Measurements from ENCODE around the gene FARS2. TPM values are rescaled to one million over a fixed set of nuclear protein-coding genes. Genes with fewer than 3 reads are reported as not detected.

Gene FARS2
- total and polyA plus RNA-seq, 5 donors from 2014 or later: 26.9 to 39.7 (median 34.9) TPM

DNA sequence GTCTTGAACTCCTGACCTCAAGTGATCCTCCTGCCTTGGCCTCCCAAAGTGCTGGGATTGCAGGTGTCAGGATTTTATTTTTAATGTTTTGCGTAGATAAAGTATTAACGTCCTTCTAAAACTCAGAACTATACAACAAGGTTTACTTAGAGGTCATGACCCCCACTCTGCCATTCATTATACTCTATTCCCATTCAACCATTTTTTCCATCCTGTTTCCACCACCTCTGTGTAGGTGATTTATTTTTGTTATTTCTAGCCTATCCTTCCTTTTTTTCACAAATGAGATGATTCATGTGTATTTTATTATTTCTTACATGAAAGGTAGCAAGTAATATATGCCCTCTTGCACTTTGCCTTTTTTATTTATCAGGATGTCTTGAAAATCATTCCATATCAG, 138.1 kb downstream of the FARS2 start:
- H3K9me3 ChIP-seq (ENCODE audit: control insufficient read depth in 2 of 2, low read length in 2 of 2): no peaks in the 10 kb centered on the region
- H3K27me3 ChIP-seq (ENCODE audit: control insufficient read depth, insufficient read depth, low read length): no peaks in the 10 kb centered on the region
- ATAC-seq (ENCODE audit: low read depth in 2 of 2): no peak
- H3K9me3 Mint-ChIP-seq: no peaks in the 10 kb centered on the region
- no peaks in the 10 kb centered on the region for H3K27me3 Mint-ChIP-seq
- H3K36me3 ChIP-seq (ENCODE audit: control insufficient read depth, insufficient read depth, low read length): no peaks in the 10 kb centered on the region
- H3K4me3 Mint-ChIP-seq: no peak overlapping the region
- H3K4me3 ChIP-seq (ENCODE audit: low read depth, low read length): no peak overlapping the region
- H3K36me3 Mint-ChIP-seq: no peaks in the 10 kb centered on the region
- no peak for DNase-seq
- H3K27ac ChIP-seq (ENCODE audit: insufficient read depth, low read length, poor library complexity, severe bottlenecking): no peak overlapping the region
- H3K4me1 Mint-ChIP-seq: peaks cover 14 to 39% (median 17%) of the 10 kb centered on the region in 4 donors
- no peaks in the 10 kb centered on the region for H3K4me1 ChIP-seq (ENCODE audit: control insufficient read depth, insufficient read depth, low read length, poor library complexity, severe bottlenecking)
- H3K27ac Mint-ChIP-seq: no peak overlapping the region

DNA sequence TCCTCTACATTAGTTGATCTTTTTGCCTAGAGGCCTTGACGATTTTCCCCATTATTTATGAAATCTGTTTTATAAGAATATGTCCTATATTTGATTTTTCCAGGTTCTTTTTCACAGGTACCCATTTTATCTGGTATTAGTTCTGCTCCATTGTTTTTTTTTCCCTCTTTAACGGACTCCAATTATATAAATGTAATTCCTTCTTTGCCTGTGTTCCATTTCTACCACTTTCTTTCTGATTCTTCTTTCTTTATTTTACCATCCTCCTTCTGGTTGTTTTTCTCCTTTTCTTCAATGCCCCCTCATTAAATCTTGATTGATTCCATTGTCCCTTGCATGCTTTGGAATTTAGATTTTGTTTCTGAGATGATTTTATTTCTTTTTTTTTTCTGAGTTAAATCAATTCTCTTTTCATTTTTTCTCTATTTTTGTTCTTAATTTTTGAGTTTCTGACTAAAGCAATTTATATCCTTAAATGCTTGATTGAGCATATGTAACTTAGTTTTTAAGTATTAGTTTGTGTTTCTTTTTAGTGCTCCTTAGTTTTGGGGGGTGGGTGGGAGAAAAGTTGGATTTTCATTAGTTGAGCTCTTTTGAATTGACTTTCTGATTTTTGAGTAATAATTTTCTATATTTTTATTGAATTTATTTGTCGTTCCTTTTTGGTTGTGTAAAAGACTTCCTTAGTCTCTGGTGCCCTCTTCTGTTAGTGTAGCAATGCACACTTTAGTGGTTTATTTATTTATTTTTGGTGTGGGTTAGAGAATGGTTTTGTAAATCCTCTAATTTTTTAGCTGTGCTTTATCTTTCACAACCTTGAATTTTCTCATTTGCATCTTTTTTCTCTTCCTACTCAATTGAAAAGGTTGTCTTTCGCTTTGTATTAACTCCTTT, 140.8 kb downstream of the FARS2 start:
- Mint-ChIP-seq H3K36me3 (peaks cover 7% of the 10 kb centered on the region), H3K27ac (no peak overlapping the region), H3K4me3 (no peak overlapping the region), H3K27me3 (no peaks in the 10 kb centered on the region), H3K9me3 (no peaks in the 10 kb centered on the region), H3K4me1 (peaks cover 11 to 30% (median 16%) of the 10 kb centered on the region in 4 donors)
- Histone ChIP-seq H3K27ac (ENCODE audit: insufficient read depth, low read length, poor library complexity, severe bottlenecking) (no peak overlapping the region), H3K36me3 (ENCODE audit: control insufficient read depth, insufficient read depth, low read length) (no peaks in the 10 kb centered on the region), H3K4me1 (ENCODE audit: control insufficient read depth, insufficient read depth, low read length, poor library complexity, severe bottlenecking) (no peaks in the 10 kb centered on the region), H3K4me3 (ENCODE audit: low read depth, low read length) (no peak overlapping the region), H3K9me3 (ENCODE audit: control insufficient read depth in 2 of 2, low read length in 2 of 2) (no peaks in the 10 kb centered on the region), H3K27me3 (ENCODE audit: control insufficient read depth, insufficient read depth, low read length) (no peaks in the 10 kb centered on the region)
- ATAC-seq (ENCODE audit: low read depth in 2 of 2) (no peak), DNase-seq (peak in 1 of 3 donors; percentile 23)

DNA sequence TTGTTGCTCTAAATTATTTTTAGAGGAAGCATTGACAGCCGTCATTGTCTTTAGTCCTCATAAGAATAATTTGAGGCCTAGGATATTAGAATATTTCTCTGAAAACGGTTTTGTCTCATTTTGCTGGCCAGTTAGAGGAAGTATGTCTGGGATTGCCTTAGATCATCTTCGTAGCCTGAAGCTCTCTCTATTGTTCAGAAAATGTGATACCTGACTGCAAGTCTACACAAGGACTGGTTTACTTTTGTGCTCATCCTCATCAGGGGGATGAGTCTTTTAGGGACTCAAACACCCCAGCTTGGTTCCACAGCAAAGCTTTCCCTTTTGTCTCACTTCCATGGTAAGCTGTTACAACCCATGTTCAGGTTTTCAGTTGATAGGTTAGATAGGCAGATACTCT, 141.8 kb downstream of the FARS2 start:
- Histone ChIP-seq H3K27ac (ENCODE audit: insufficient read depth, low read length, poor library complexity, severe bottlenecking) (no peak overlapping the region), H3K4me1 (ENCODE audit: control insufficient read depth, insufficient read depth, low read length, poor library complexity, severe bottlenecking) (no peaks in the 10 kb centered on the region), H3K9me3 (ENCODE audit: control insufficient read depth in 2 of 2, low read length in 2 of 2) (no peaks in the 10 kb centered on the region), H3K4me3 (ENCODE audit: low read depth, low read length) (no peak overlapping the region), H3K27me3 (ENCODE audit: control insufficient read depth, insufficient read depth, low read length) (no peaks in the 10 kb centered on the region), H3K36me3 (ENCODE audit: control insufficient read depth, insufficient read depth, low read length) (no peaks in the 10 kb centered on the region)
- DNase-seq (no peak), ATAC-seq (ENCODE audit: low read depth in 2 of 2) (no peak)
- Mint-ChIP-seq H3K9me3 (no peaks in the 10 kb centered on the region), H3K4me1 (peaks cover 9 to 30% (median 16%) of the 10 kb centered on the region in 4 donors), H3K4me3 (no peak overlapping the region), H3K36me3 (peaks cover 8% of the 10 kb centered on the region), H3K27me3 (no peaks in the 10 kb centered on the region), H3K27ac (no peak overlapping the region)

DNA sequence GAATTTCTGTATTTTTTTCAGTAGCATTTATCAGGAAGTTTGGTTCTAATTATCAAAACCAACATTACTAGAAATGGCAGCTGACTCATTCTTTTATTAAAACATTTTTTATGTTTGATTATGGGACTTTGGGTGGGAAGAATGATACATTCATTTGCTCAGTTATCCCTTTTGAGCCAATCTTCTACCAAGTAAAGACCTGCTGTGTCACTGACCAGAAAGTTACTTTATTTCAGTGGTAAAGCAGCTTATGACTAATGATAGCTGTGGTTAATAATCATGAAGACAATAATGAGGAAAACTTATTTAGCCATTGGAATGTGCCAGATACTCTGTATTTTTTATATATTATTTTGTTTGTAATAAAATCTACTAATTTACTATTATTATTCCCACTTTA, 142.3 kb downstream of the FARS2 start:
- H3K4me3 ChIP-seq (ENCODE audit: low read depth, low read length): no peak overlapping the region
- DNase-seq: no peak
- Mint-ChIP-seq H3K27me3 (no peaks in the 10 kb centered on the region), H3K27ac (no peak overlapping the region), H3K36me3 (peaks cover 14% of the 10 kb centered on the region), H3K9me3 (no peaks in the 10 kb centered on the region), H3K4me1 (peaks cover 5 to 25% (median 13%) of the 10 kb centered on the region in 4 donors), H3K4me3 (no peak overlapping the region)
- peaks cover 2% of the 10 kb centered on the region for H3K36me3 ChIP-seq (ENCODE audit: control insufficient read depth, insufficient read depth, low read length)
- H3K9me3 ChIP-seq (ENCODE audit: control insufficient read depth in 2 of 2, low read length in 2 of 2): no peaks in the 10 kb centered on the region
- no peaks in the 10 kb centered on the region for H3K27me3 ChIP-seq (ENCODE audit: control insufficient read depth, insufficient read depth, low read length)
- no peak overlapping the region for H3K27ac ChIP-seq (ENCODE audit: insufficient read depth, low read length, poor library complexity, severe bottlenecking)
- ATAC-seq (ENCODE audit: low read depth in 2 of 2): no peak
- H3K4me1 ChIP-seq (ENCODE audit: control insufficient read depth, insufficient read depth, low read length, poor library complexity, severe bottlenecking): no peaks in the 10 kb centered on the region

DNA sequence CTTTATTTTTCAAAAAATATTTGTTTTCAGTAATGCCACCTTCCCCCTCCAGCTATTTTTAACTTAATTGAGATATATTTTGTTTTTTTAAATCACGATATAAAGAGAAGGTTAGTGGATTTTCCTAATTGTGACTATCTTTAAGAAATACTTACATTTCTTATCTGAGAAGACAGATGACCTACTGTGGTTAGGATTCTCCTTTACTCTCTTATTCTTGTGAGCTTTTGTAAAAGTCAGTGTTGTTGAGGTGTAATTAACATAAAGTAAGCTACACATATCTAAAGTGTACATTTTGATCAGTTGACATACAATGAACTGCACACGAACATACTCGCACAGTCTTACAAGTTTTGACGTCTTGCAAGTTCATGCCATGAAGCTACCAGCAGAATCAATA, 144.7 kb downstream of the FARS2 start:
- Mint-ChIP-seq H3K4me1 (peaks cover 0 to 15% (median 7%) of the 10 kb centered on the region in 4 donors), H3K9me3 (no peaks in the 10 kb centered on the region), H3K36me3 (peaks cover 20% of the 10 kb centered on the region), H3K27ac (no peak overlapping the region), H3K4me3 (no peak overlapping the region), H3K27me3 (no peaks in the 10 kb centered on the region)
- H3K27ac ChIP-seq (ENCODE audit: insufficient read depth, low read length, poor library complexity, severe bottlenecking): no peak overlapping the region
- DNase-seq (no peak), ATAC-seq (ENCODE audit: low read depth in 2 of 2) (no peak)
- H3K4me1 ChIP-seq (ENCODE audit: control insufficient read depth, insufficient read depth, low read length, poor library complexity, severe bottlenecking): no peaks in the 10 kb centered on the region
- peaks cover 6% of the 10 kb centered on the region for H3K36me3 ChIP-seq (ENCODE audit: control insufficient read depth, insufficient read depth, low read length)
- H3K4me3 ChIP-seq (ENCODE audit: low read depth, low read length): no peak overlapping the region
- H3K27me3 ChIP-seq (ENCODE audit: control insufficient read depth, insufficient read depth, low read length): no peaks in the 10 kb centered on the region
- no peaks in the 10 kb centered on the region for H3K9me3 ChIP-seq (ENCODE audit: control insufficient read depth in 2 of 2, low read length in 2 of 2)

DNA sequence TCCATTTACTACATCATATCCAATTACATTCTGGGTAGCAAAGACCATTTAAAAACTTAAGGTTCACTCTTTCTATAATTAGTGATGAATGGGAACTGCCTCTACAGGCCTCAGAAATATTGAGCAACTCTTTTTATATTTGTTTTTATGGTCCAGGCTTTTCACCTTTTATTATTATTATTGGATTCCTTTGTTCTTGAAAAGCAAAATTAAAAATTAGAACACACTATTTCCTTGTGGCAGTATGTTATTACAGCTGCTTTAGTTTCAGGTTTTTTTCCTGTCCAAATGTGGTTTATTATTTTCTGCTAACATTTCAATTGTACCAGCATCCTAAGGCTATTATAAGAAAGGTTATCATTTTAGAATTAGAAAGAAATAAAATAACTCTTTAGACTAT, 150.1 kb downstream of the FARS2 start:
- no peak overlapping the region for H3K27ac Mint-ChIP-seq
- H3K36me3 Mint-ChIP-seq: peaks cover 33% of the 10 kb centered on the region
- peaks cover 0 to 4% (median 0%) of the 10 kb centered on the region in 7 donors for H3K9me3 Mint-ChIP-seq
- DNase-seq (no peak), ATAC-seq (ENCODE audit: low read depth in 2 of 2) (no peak)
- no peak overlapping the region for H3K27ac ChIP-seq (ENCODE audit: insufficient read depth, low read length, poor library complexity, severe bottlenecking)
- peaks cover 6% of the 10 kb centered on the region for H3K36me3 ChIP-seq (ENCODE audit: control insufficient read depth, insufficient read depth, low read length)
- no peaks in the 10 kb centered on the region for H3K4me1 ChIP-seq (ENCODE audit: control insufficient read depth, insufficient read depth, low read length, poor library complexity, severe bottlenecking)
- no peak overlapping the region for H3K4me3 Mint-ChIP-seq
- H3K4me3 ChIP-seq (ENCODE audit: low read depth, low read length): no peak overlapping the region
- no peaks in the 10 kb centered on the region for H3K9me3 ChIP-seq (ENCODE audit: control insufficient read depth in 2 of 2, low read length in 2 of 2)
- peaks cover 0 to 8% (median 3%) of the 10 kb centered on the region in 4 donors for H3K4me1 Mint-ChIP-seq
- H3K27me3 Mint-ChIP-seq: no peaks in the 10 kb centered on the region
- H3K27me3 ChIP-seq (ENCODE audit: control insufficient read depth, insufficient read depth, low read length): no peaks in the 10 kb centered on the region

DNA sequence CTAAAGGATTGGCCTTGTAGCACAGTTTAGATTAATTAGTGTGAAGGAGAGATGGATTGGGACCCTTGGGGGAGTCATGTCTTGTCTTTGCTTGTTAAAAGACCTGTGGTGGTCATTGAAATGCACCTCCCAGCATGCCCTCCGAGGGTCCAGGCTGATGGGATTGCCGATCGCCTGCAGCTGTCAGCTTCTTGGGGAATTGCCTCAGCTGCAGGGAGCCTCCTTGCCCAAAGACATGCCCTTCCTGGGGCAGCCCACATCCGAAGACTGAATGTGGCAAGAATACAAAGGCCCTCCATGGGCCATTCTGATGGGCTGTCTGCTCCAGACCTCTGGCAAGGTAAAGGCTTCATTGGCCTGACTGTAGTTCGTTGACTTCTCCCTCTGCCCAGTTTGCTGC, 150.7 kb downstream of the FARS2 start:
- Histone ChIP-seq H3K9me3 (ENCODE audit: control insufficient read depth in 2 of 2, low read length in 2 of 2) (no peaks in the 10 kb centered on the region), H3K4me1 (ENCODE audit: control insufficient read depth, insufficient read depth, low read length, poor library complexity, severe bottlenecking) (no peaks in the 10 kb centered on the region), H3K4me3 (ENCODE audit: low read depth, low read length) (no peak overlapping the region), H3K36me3 (ENCODE audit: control insufficient read depth, insufficient read depth, low read length) (peaks cover 6% of the 10 kb centered on the region), H3K27ac (ENCODE audit: insufficient read depth, low read length, poor library complexity, severe bottlenecking) (no peak overlapping the region), H3K27me3 (ENCODE audit: control insufficient read depth, insufficient read depth, low read length) (no peaks in the 10 kb centered on the region)
- Mint-ChIP-seq H3K4me3 (no peak overlapping the region), H3K4me1 (peaks cover 0 to 8% (median 3%) of the 10 kb centered on the region in 4 donors), H3K27me3 (no peaks in the 10 kb centered on the region), H3K9me3 (peaks cover 0 to 4% (median 0%) of the 10 kb centered on the region in 7 donors), H3K27ac (peak overlapping the region in 1 of 3 donors; percentile 76), H3K36me3 (peaks cover 36% of the 10 kb centered on the region)
- ATAC-seq (ENCODE audit: low read depth in 2 of 2) (no peak), DNase-seq (no peak)

DNA sequence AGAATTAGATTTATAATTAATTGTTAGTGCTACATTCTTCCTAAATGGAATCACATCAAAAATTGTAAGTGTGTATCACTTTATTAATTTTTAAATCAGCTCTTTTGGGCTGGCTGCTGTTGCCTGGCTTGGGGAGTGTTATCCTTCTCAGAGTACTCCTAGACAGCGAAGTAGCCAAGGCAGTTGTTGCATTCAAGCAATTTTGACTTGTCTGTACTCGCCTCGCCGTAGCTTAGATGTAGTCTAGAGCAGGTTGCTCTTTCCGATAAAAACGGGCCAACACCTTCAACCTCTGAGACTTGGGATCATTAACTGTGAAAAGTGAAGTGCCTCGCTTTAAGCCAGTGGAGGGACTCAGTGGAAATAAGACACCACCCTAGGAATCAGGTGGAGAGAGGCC, 151.3 kb downstream of the FARS2 start:
- no peak overlapping the region for H3K4me3 Mint-ChIP-seq
- H3K27ac Mint-ChIP-seq: no peak overlapping the region
- Histone ChIP-seq H3K4me1 (ENCODE audit: control insufficient read depth, insufficient read depth, low read length, poor library complexity, severe bottlenecking) (no peaks in the 10 kb centered on the region), H3K4me3 (ENCODE audit: low read depth, low read length) (no peak overlapping the region), H3K9me3 (ENCODE audit: control insufficient read depth in 2 of 2, low read length in 2 of 2) (no peaks in the 10 kb centered on the region), H3K36me3 (ENCODE audit: control insufficient read depth, insufficient read depth, low read length) (peaks cover 6% of the 10 kb centered on the region), H3K27ac (ENCODE audit: insufficient read depth, low read length, poor library complexity, severe bottlenecking) (no peak overlapping the region), H3K27me3 (ENCODE audit: control insufficient read depth, insufficient read depth, low read length) (no peaks in the 10 kb centered on the region)
- no peak for DNase-seq
- ATAC-seq (ENCODE audit: low read depth in 2 of 2): no peak
- peaks cover 0 to 4% (median 0%) of the 10 kb centered on the region in 7 donors for H3K9me3 Mint-ChIP-seq
- H3K4me1 Mint-ChIP-seq: peaks cover 0 to 10% (median 4%) of the 10 kb centered on the region in 4 donors
- H3K27me3 Mint-ChIP-seq: no peaks in the 10 kb centered on the region
- peaks cover 40% of the 10 kb centered on the region for H3K36me3 Mint-ChIP-seq
